ENCODE measurements around the gene GSTM1.
A peak's percentile ranks its signal among the peaks of the same experiment; 100 is the strongest.

Gene GSTM1

DNA sequence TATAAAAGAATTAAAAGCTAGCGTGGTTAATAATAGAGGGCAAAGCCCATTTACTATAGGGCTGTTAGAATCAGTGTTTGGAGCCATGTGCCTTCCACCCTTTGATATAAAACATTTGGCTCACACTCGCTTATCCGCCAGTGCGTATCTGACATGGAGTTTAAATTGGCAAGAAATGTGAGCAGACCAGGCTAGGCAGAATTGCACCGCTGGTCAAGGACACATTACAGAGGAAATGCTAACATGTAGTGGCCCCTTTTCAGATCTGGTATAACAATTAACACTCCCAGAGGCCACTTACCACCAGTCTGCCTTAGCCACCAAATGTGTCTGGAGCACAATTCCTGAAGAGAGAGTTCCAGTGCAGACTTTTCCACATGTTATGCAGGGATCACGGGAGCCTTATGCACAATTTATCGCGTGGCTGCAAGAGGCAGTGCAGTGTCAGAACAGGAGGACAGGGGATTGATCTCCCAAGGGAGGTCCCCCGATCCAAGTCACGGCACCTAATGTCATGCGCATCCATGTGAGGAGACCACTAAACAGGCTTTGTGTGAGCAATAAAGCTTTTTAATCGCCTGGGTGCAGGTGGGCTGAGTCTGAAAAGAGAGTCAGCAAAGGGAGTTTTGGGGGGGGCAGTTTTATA lies 39.2 kb downstream of the GSTM1 start:
- no peak for DNase-seq (ENCODE audit: low spot score)

- no peak for DNase-seq (ENCODE audit: low spot score)
These were observed 41.3 kb downstream of the GSTM1 start for GRCh38 chr1:109728870-109729269.

GRCh38 chr1:109730666-109731065 lies 43.0 kb downstream of the GSTM1 start:
- no peak for DNase-seq (ENCODE audit: low spot score)

DNA sequence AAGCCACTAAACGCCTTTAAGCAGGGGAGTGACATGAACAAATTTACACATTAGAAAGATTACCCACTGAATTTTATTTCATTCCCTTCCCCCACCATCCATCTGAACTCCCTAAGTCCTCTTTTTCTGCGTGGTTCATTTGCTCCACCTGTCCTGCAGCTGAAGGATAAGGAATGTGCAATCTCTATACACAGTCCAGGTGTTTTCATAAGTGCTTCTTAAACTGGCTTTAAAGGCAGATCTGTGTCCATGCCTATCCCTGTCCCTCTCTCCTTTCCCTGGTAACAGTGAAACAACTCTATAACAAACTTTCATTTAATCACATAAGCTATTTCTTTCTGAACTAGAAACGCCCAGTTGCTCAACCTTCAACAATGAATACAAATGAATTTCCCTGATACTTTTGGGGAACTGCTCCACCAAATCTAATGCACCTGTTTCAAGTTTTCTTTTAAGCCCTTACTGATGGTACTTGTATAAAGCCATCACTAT lies 44.8 kb downstream of the GSTM1 start:
- no peak for DNase-seq (ENCODE audit: low spot score)

DNA sequence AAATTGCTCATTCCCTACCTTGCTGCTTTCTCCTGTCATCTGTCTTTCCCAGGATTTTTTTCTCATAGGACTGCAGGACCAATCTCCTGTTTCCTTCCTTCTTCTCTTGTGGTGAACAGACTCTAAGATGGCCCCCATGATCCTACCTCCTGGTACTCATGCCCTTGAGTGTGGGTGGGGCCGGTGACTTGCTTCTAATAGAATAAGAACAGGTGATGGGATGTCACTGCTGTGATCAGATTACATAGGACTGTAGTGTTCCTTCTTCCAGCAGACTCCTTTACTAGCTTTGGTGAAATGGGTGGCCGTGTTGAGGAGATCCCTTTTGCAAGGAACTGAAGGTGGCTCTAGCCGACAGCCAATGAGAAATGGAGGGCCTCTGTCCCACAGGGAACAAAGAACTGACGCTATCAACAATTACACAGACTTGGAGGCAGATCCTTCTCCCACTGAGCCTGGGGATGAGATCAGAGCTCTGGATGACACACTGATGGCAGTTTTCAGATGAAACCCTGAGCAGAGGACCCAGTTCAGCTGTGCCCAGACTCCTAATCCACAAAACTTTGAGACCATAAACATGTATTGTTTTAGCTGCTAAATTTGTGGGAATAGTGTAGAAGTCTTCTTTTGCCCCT lies 45.7 kb downstream of the GSTM1 start:
- no peak for DNase-seq (ENCODE audit: low spot score)

- peak; percentile 95 for DNase-seq (ENCODE audit: low spot score)
These were observed 52.4 kb downstream of the GSTM1 start for GRCh38 chr1:109739738-109740614.

GRCh38 chr1:109740615-109741373 lies 53.2 kb downstream of the GSTM1 start, which contains the start of gene GSTM3:
Gene GSTM3, minus strand, starts transcription at chr1:109741038. Its CDS starts 751 bp downstream, at chr1:109740287.
- no peak for DNase-seq (ENCODE audit: low spot score)
